GM18520 (cell line): ENCODE measurements around the gene C16orf96.
"Not testable (repeated sequence)": the region's sequence is repeated elsewhere in the genome, so short reads cannot be mapped to it uniquely, and the experiment has no call there.

Source experiments
- ATAC-seq: cut with Tn5 transposase; IDR thresholded peaks from one replicate; pipeline ENCODE4 v1.9.1; 2021; ENCODE audit not compliant: unreplicated experiment

The C16orf96 gene

DNA sequence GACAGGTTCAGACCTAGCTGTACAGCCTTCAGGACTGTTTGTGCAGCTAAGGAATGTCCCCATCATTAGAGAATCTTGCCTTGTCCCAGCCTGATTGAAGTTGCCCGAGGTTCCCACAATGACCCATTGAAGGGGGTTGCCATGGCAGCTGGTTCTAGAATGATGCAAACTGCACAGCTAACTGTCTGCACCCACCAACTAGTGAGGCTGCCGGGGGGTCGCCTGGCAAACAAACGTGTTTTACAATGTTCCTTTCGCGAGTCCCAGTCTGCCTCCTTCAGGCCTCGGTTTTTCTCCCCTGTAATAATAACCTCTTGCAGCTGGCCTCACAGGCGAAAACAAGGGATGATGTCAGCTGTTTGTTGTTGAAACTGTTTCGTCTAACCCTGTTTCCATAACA is 5.5 kb downstream of the C16orf96 start:
- ATAC-seq = no peak

DNA sequence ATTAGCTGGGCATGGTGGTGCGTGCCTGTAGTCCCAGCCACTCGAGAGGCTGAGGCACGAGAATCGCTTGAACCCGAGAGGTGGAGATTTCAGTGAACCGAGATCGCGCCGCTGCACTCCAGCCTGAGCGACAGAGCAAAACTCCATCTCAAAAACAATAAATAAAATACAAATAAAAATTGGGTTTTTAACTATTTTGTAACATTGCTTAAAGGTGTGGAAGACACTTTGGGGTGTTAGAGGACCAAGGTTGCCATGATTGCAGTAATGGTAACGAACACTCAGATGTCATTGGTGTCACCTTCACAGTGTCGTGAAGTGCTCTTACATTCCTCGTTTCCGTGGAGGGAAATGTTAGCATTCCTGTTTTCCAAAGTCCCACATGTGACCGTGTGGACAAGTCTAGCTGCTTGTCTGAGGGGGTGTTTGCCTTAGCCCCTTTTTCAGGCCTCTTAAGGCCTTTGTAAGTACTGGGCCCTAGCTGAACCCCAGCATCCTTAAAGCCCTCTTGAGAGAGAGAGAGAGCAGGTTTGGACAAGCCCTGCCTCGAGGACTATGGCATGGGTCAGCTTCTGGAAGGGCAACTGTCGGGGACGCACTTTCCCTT is 8.6 kb downstream of the C16orf96 start:
- no peak for ATAC-seq

DNA sequence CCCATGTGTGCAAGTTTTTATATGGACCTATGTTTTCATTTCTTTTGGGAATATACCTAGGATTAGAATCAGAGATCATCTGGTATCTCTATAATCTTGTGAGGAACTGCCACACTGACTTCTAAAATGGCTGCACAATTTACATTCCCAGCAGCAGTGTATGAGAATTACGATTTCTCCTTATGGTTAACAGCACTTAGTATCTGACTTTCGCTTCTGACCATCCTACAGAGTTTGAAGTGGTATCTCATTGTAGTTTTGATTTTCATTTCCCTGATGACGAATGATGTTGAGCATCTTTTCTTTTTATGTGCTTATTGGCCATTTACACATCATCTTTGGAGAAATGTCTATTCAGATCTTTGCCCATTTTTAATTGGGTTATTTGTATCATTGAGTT is 10.0 kb downstream of the C16orf96 start:
- no peak for ATAC-seq

DNA sequence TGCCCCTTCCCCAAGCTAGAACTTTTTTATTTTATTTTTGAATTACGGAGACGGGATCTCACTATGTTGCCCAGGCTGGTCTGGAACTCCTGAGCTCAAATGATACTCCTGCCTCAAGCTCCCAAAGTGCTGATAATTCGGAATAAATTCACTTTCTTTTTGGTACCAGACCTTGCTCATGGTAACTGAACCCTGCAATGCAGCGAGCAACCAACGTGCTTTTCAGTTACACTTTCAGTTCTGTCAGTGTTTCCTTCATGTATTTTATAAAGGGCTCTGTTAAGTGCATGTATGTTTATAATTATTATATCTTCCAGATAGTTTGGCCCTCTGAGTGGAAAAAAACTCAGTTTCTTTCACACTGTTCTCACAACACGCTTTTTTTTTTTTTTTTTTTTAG is 13.9 kb downstream of the C16orf96 start:
- ATAC-seq = no peak

DNA sequence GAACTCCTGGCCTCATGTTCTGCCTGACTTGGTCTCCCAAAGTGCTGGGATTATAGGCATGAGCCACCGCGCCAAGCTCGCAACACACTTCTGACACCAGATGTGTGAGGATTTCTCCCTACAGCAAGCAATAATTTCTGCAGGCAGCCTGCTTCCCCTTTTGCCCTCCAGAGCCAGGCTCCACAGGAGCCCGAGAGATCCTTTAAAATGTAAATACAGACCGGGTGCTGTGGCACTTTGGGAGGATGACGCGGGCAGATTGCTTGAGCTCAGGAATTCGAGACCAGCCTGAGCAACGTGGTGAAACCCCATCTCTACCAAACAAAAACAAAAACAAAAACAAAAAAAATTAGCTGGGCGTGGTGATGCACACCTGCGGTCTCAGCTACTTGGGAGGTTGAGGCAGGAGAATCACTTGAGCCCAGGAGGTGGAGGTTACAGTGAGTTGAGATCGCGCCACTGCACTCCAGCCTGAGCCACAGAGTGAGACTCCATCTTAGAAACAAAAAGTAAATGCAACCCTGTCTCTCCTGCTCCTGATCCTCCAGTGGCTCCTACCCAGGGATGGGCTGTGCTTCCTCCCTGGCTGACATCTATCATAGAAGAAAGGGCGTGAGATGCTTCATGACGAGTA is 14.7 kb downstream of the C16orf96 start:
- ATAC-seq = no peak

DNA sequence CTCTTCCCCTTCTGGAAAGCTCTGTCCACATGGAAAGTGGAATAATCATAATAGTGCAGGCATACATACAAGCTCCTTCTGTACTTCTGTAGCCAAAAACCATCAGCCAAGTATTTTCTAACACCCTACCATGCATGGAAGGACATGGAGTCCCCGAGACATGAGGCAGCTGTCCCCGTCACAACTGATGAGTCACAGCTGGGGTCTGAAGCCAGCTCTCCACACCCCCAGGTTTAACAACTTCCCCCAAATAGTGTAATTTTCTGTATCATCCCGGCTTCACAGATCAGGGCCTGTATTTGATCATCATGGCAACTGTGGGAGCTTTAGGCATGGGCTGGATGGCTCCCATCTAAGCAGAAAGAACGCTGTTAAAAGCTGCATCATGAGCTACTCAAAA is 16.6 kb downstream of the C16orf96 start:
- no peak for ATAC-seq

DNA sequence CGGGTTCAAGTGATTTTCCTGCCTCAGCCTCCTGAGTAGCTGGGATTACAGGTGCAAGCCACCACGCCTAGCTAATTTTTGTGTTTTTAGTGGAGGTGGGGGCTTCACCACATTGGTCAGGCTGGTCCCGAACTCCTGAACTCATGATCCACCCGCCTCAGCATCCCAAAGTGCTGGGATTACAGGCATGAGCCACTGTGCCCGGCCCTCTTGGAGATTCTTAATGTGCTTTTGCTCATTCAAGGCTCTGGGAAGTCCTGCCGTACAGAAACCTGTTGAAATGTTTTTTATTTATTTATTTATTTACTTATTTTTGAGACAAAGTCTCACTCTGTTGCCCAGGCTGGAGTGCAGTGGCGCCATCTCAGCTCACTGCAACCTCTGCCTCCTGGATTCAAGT is 17.8 kb downstream of the C16orf96 start:
- not testable (repeated sequence) for ATAC-seq

DNA sequence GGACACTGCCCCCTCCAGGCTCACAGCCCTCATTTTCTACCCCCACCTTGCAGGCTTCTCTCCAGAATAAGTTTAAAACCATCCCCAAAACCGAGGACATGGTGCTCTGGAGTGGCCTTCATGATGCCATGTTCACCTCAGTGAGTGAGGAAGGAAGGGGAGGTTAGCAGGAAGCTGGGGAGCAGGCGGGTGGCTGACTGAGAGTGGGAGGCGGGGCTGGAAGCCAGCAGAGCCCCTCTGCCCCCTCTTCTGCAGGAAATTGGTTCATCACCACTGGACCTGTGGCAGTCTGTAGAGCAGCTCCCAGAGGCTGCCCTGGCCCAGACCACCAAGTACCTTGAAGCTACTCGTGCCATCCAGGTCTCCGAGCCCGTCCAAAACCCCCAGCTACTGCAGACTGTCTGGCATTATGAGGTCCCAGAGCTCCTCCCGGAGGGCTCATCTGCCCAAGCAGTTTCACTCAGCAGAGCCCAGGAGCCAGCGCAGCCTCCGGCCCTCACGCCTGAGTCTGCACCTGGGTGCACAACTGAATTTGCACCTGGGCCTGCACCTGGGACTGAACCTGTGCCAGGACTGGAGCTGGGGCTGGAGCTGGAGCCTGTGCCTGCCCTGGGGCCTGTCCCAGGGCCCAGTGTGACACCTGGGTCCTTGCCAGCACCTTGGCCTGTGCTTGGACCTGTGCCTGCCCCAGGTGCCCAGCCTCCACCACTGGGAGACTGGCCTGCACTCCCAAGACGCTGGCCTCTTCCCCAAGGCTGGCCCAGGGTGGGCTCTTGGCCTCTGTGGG is 19.0 kb downstream of the C16orf96 start:
- no peak for ATAC-seq

DNA sequence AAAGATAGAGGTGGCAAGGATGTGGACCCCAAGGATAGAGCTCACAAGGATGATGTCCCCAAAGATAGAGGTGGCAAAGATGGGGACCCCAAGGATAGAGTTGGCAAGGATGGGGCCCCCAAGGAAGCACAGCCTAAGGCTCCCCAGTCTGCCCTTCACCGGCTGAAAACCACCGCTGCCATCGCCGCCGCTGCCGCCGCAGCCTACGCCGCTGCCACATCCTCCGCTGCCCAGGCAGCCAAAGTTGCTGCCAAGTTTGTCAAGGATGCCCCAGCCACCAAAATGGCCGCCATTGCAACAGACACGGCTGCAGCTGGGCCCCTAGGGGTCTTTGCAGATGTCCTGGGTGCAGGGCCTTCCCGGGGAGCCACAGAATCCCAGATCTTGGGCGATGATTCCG is 19.9 kb downstream of the C16orf96 start:
- ATAC-seq = no peak

DNA sequence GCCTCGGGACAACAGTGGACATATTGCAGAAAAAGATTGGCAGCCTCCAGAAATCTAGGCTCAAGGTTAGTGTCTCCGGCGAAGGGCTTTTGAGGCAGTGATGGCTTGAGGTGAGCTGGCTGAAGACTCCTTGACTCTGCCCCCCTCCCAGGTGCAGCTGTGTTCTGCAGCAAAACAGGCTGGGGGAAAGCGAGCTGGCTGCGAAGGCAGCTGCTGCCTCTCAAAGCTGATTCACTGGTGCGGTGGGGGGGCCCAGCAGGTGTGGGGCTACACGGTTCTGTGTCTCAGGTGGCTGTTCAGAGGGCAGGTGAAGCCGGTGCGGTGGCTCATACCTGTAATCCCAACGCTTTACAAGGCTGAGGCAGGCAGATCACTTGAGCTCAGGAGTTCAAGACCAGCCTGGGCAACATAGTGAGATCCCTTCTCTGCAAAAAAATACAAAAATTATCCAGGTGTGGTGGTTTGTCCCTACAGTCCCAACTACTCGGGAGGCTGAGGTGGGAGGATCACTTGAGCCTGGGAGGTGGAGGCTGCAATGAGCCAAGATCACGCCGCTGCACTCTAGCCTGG is 22.9 kb downstream of the C16orf96 start:
- no peak for ATAC-seq

DNA sequence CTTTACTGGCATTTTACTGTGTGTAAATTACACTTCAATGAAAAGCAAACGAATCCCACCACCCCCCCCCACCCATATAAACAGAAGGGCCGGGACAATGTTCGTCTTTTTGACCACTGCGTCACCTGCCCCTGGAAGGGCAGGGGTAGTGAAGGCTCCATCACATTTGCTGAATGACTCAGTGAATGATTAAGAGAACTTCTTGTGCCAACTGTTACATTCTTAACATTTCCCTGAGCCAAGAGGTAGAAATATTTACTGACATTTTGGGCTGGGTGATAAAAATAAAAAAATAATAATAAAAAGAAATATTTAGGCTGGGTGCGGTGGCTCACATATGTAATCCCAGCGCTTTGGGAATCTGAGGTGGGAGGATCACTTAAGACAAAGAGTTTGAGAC is 24.1 kb downstream of the C16orf96 start:
- ATAC-seq = no peak

DNA sequence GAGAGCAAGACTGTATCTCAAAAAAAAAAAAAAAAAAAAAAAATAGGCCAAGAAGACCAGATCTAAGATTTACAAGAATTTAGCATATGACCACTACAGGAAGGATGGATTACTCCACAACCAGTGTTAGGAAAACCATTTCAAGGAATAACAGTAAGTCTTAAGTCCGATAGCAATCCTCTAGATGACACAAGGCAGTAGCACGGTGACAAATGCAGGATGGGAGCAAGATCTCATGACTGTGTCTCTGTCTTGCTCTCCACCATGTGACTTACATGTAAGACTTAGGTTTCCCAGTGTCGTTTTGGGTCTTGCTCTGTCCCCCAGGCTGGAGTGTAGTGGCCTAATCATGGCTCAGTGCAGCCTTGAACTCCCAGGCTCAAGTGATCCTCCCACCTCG is 27.8 kb downstream of the C16orf96 start:
- no peak for ATAC-seq

DNA sequence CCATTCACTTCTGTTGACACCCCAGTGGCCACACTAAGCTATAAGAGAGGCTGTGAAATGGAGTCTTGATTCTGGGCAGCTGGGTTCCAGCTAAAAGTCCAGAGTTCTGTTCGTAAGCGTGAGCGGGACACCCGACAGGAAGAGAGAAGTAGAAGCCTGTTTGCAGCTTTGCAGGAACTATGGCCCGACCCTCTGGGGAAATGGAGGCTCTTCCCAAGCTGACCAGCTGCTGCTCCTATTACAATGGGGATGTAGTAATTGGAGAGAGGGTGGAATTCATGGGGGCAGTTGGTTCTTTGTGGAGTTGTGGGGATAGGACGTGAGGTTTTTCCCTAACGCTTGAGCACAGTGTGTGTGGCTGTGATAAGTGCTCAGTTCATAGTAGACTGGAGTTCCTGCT is 30.2 kb downstream of the C16orf96 start:
- no peak for ATAC-seq

DNA sequence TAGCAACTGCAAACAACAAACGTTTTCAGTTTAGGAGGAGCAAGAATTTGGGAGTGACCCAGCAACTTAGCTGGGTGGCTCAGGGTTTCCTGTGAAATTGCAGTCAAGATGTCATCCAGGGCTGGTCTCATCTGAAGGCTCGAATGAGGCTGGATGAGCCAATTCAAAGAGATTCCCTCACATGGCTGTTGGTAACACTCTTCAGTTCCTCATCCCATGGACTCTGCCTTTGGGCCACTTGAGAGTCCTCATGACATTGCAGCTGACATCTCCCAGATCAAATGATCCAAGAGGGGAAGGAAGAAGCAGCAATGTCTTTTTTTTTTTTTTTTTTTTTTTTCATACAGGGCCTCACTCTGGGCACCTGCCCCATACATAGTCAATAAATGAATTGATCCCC is 32.2 kb downstream of the C16orf96 start:
- ATAC-seq = no peak

DNA sequence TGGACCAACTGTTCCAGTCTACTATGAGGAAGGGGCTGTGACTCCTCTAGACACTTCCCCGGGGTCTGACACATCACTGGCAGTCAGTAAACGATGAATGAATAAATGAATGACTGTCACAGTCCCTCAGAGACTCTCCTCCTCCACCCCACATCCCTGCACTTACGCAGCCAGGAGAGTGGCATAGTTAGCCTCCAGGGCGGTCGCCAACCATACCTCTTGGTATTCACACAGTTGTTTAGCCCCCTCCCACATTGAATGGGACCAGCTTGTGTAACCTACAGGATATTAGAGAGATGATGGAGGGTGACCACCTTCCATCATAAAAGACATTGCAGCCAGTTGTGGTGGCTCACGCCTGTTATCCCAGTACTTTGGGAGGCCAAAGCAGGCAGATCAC is 32.8 kb downstream of the C16orf96 start:
- no peak for ATAC-seq

DNA sequence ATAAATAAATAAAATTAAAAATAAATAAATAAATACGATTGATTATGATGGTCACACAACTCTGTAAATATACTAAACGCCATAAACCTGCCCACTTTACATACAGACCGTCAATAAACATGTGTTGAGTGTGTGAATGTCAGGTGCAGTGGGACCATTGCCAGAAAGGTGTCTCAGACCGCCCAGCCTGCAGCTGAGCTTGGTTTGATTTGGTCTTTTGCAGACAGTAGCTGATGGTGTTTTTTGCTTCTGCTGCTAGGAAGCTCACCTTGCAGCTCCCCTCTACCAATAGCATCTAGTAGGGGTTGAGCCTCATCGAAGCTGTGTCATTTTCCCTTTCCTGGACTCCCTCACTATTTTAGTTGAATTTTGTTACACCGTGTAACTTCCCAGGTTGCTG is 35.1 kb downstream of the C16orf96 start:
- ATAC-seq = no peak

DNA sequence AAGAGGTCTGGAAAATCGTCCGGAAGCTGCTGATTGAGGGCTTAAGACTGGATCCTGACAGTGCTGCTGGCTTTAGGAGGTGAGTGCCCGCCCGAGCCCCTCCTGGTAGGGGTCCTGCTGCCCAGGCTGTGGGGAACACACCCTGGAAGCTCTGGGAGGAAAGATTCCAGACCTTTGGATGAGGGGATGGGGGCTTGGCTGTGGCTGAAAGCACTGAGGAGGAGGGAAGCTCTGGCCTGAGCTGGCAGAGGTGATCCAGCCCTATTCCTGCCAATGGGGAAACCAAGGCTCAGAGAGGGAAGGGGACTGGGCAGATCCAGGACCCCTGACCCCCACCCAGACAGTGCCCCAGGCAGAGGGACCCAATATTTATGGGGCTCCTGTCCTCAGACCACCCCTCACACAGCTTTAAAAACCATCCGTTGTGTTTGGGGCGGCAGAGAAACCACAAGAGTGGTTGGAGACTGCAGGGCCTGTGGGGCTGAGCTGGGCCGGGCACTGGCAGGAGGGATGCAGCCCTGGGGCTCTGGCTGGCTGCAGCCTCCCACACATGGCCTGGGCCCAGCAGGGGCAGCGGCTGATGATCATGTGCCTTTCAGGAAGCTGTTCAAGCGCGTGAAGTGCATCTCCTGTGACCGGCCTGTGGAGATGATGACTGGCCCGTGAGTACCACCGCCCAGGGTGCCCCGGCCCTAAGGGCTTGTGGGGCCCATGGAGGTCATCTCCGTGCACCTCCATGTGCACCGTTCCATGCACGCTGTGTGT is 35.7 kb downstream of the C16orf96 start:
- no peak for ATAC-seq

DNA sequence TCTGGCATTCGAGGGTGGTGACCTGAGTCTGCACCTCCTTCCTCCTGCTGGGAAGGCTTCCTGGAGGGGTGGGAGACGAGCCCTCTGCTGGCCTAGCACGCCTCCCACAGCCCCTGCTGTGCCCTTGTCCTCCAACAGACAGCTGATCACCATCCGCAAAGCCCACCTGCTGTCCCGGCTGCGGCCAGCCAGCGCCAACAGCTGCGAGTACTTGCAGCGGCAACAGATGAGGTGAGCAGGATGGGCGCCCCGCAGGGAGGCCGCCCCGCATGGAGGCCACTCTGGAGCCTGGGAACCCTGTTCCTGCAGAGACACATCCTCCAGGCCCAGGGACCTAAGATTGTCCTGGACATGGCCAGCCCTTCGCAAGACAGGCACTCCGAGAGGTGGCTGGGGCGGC is 36.9 kb downstream of the C16orf96 start:
- no peak for ATAC-seq

DNA sequence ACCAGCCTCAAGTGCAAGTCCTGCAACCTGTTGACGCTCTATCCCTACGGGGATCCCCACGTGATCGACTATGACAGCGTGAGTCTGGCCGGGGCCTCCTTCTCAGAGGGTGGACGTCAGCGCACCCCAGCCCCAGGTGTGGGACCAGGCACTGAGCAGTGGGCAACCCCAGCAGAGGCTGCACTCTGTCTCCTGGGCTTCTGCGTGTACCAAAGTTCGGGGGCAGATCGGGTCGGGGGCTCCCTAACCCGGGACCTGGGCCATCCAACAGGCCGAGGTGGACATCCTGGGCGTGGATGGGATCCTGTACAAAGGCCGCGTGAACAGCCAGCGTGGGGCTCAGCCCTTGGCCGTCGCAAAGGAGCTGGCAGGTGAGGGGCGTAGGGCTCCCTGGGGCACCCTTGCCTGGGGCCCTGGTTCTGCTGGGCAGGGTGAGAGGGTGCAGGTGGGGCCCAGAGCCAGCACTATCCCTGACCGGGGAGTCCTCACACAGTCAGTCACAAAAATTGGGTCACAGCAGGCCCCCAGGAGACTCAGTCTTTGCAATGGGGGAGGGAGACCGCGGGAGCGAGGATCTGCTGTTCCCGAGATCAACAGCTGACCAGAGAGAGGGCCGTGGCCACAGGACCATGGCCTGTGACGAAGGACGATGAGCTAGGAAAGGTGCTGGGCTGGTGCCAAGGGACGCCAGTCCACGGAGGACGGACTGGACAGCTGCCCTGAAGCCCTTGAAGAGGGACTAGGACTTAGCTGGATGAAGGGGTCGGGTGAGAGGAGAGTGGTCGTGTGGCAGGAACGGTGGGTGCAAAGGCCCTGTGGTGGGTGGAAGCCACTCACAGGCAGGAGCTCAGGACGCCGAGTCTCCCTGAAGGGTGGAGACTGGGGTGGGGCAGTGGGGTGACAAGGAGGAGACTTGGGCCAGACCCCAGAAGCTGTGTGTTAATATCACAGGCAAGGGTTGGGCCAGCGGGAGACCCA is 38.6 kb downstream of the C16orf96 start:
- ATAC-seq = no peak

DNA sequence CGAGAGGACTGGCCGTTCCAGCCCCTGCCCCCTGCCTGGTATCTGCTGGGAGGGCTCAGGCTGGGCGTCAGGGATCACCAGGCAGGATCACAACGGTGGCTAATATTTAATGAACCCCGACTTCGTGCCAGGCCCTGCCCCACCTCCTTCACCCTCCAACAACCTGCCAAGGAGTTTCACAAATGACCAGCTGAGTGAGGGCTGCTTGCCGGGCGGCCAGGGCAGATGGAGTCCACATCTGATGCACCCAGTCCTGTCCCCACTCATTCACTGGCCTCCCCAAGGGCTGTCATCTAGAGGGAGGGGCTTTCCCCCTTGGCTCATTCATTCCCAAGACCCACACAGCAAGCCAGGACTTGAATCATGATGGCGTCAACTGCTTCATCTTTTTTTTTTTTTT is 41.0 kb downstream of the C16orf96 start:
- no peak for ATAC-seq
